GM23338 (cell line): ENCODE data around the gene EBI3. TPM values are rescaled to one million over a fixed set of nuclear protein-coding genes. Genes with fewer than 3 reads are reported as not detected.

Experiments
- ATAC-seq: fragments of 200-7000 bp; cut with Tn5 transposase; 3 replicates; pipeline ENCODE4 v1.9.1; 2020
- DNase-seq: peaks from one replicate; pipeline ENCODE4 v3.0.0-alpha.2; 2015; ENCODE audit warnings: low spot score
- H2AFZ ChIP-seq: fragments of 200-600 bp; sonication (generic); 2 replicates; pipeline ENCODE4 v1.8.0; 2016; ENCODE audit warnings: antibody characterized with exemption, mild to moderate bottlenecking, moderate library complexity
- H3F3A ChIP-seq: fragments of 200-600 bp; sonication (generic); replicated peaks from 2 replicates; pipeline ENCODE4 v1.8.0; 2017; ENCODE audit warnings: antibody characterized with exemption, mixed run types, low read depth
- H3K27ac ChIP-seq: fragments of 200-600 bp; sonication (generic); 2 replicates; pipeline ENCODE4 v1.6.1; 2016; ENCODE audit warnings: low read depth
- H3K27me3 ChIP-seq: fragments of 200-600 bp; sonication (generic); 2 replicates; pipeline ENCODE4 v1.8.0; 2016; ENCODE audit warnings: mild to moderate bottlenecking, mixed run types, moderate library complexity; ENCODE audit not compliant: insufficient read depth
- H3K36me3 ChIP-seq: fragments of 200-600 bp; sonication (generic); 2 replicates; pipeline ENCODE4 v1.8.0; 2016; ENCODE audit warnings: mild to moderate bottlenecking; ENCODE audit not compliant: insufficient read depth
- H3K4me1 ChIP-seq: fragments of 200-600 bp; sonication (generic); 2 replicates; pipeline ENCODE4 v1.8.0; 2016; ENCODE audit warnings: mild to moderate bottlenecking, moderate library complexity; ENCODE audit not compliant: insufficient read depth
- H3K4me2 ChIP-seq: fragments of 200-600 bp; sonication (generic); 2 replicates; pipeline ENCODE4 v1.7.1; 2017; ENCODE audit warnings: mixed run types
- H3K4me3 ChIP-seq: fragments of 200-600 bp; sonication (generic); 2 replicates; pipeline ENCODE4 v1.6.1; 2016; ENCODE audit warnings: mixed run types
- H3K79me2 ChIP-seq: fragments of 200-600 bp; sonication (generic); replicated peaks from 2 replicates; pipeline ENCODE4 v1.8.0; 2017; ENCODE audit warnings: mild to moderate bottlenecking; ENCODE audit not compliant: insufficient read depth
- H3K9me2 ChIP-seq: fragments of 200-600 bp; sonication (generic); 2 replicates; pipeline ENCODE4 v1.8.0; 2017; ENCODE audit not compliant: insufficient read depth
- H4K20me1 ChIP-seq: fragments of 200-600 bp; sonication (generic); replicated peaks from 2 replicates; pipeline ENCODE4 v1.8.0; 2017; ENCODE audit warnings: mild to moderate bottlenecking; ENCODE audit not compliant: insufficient read depth
- H3K27ac Mint-ChIP-seq: 2 replicates; pipeline ENCODE4 v1.8.0; 2020; ENCODE audit warnings: inconsistent platforms, mild to moderate bottlenecking, moderate library complexity, mixed read lengths
- H3K27me3 Mint-ChIP-seq: 3 replicates; pipeline ENCODE4 v1.8.0; 2022; ENCODE audit warnings: low read depth, mild to moderate bottlenecking, moderate library complexity, mixed read lengths, inconsistent platforms; ENCODE audit not compliant: insufficient read depth, poor library complexity
- H3K36me3 Mint-ChIP-seq: 3 replicates; pipeline ENCODE4 v1.8.0; 2021; ENCODE audit warnings: low read depth, mild to moderate bottlenecking, inconsistent platforms, moderate library complexity, mixed read lengths
- H3K4me1 Mint-ChIP-seq: 3 replicates; pipeline ENCODE4 v1.8.0; 2020; ENCODE audit warnings: mild to moderate bottlenecking, inconsistent platforms, mixed read lengths
- H3K4me3 Mint-ChIP-seq: 3 replicates; pipeline ENCODE4 v1.8.0; 2021; ENCODE audit warnings: moderate library complexity, mild to moderate bottlenecking, inconsistent platforms, mixed read lengths
- H3K9me3 Mint-ChIP-seq: 3 replicates; pipeline ENCODE4 v1.8.0; 2020; ENCODE audit warnings: moderate library complexity, mild to moderate bottlenecking, inconsistent platforms, mixed read lengths
- CREB1 ChIP-seq: fragments of 250-450 bp; sonication (Bioruptor Pico); IDR thresholded peaks from 2 replicates; pipeline ENCODE4 v1.5.0; 2020; ENCODE audit warnings: low read depth, mild to moderate bottlenecking, moderate library complexity
- CTCF ChIP-seq, 2 experiments: fragments of 200-600 bp in 1 of 2; sonication (generic) in 1 of 2; conservative IDR thresholded peaks; 2 replicates each; pipeline versions ENCODE4 v1.5.1 to v1.6.1; 2016 to 2017; ENCODE audit warnings: antibody characterized with exemption in 2 of 2, low read depth in 2 of 2, mild to moderate bottlenecking in 2 of 2, moderate library complexity in 1 of 2
- EZH2 ChIP-seq: fragments of 200-600 bp; sonication (generic); IDR thresholded peaks from one replicate; pipeline ENCODE4 v1.8.0; 2017; ENCODE audit warnings: antibody characterized with exemption, mild to moderate bottlenecking, low read depth; ENCODE audit not compliant: unreplicated experiment
- EZH2phosphoT487 ChIP-seq: fragments of 200-600 bp; sonication (generic); IDR thresholded peaks from one replicate; pipeline ENCODE4 v1.8.1; 2018; ENCODE audit warnings: antibody characterized with exemption; ENCODE audit not compliant: unreplicated experiment
- JUNB ChIP-seq: IDR thresholded peaks from one replicate; pipeline ENCODE4 v1.6.1; 2016; ENCODE audit warnings: antibody characterized with exemption; ENCODE audit not compliant: unreplicated experiment
- NANOG ChIP-seq: IDR thresholded peaks from 2 replicates; pipeline ENCODE4 v1.6.1; 2016; ENCODE audit warnings: antibody characterized with exemption, borderline replicate concordance
- POLR2AphosphoS5 ChIP-seq: IDR thresholded peaks from 2 replicates; pipeline ENCODE4 v1.6.1; 2016; ENCODE audit warnings: antibody characterized with exemption, low read depth
- STAT1 ChIP-seq: IDR thresholded peaks from one replicate; pipeline ENCODE4 v1.6.1; 2016; ENCODE audit warnings: antibody characterized with exemption; ENCODE audit not compliant: unreplicated experiment
- ZNF114 ChIP-seq: fragments of 250-450 bp; sonication (Bioruptor Pico); IDR thresholded peaks from 2 replicates; pipeline ENCODE4 v1.5.0; 2020; ENCODE audit warnings: mild to moderate bottlenecking, moderate library complexity
- ZNF331 ChIP-seq: fragments of 250-450 bp; sonication (Bioruptor Pico); IDR thresholded peaks from 2 replicates; pipeline ENCODE4 v1.5.0; 2020; ENCODE audit warnings: low read depth, mild to moderate bottlenecking, moderate library complexity
- polyA plus RNA-seq: library from polyadenylated mRNA; unstranded; fragments of >200 nt; fragmentation: Nextera tagmentation; extraction: Ambion mirVana; gene quantifications from 2 replicates; pipeline ENCODE4 v1.2.1, GENCODE V29; 2016
- total RNA-seq: library from RNA; depleted of rRNA; stranded (reverse); fragments of >200 nt; shearing (Covaris generic); gene quantifications from 2 replicates; pipeline ENCODE4 v1.2.3, GENCODE V29; 2014
- TF ChIP-seq, protein P1 (sequence below): fragments of 250-450 bp; sonication (Bioruptor Pico); IDR thresholded peaks from 2 replicates; pipeline ENCODE4 v1.5.0; 2020; ENCODE audit warnings: mild to moderate bottlenecking, moderate library complexity
- TF ChIP-seq, protein P2 (sequence below): IDR thresholded peaks from one replicate; pipeline ENCODE4 v1.6.1; 2018; ENCODE audit warnings: antibody characterized with exemption; ENCODE audit not compliant: unreplicated experiment

EBI3 gene
- total and polyA plus RNA-seq, 2 experiments from 2014 or later = 0.52 to 1.4 TPM

DNA sequence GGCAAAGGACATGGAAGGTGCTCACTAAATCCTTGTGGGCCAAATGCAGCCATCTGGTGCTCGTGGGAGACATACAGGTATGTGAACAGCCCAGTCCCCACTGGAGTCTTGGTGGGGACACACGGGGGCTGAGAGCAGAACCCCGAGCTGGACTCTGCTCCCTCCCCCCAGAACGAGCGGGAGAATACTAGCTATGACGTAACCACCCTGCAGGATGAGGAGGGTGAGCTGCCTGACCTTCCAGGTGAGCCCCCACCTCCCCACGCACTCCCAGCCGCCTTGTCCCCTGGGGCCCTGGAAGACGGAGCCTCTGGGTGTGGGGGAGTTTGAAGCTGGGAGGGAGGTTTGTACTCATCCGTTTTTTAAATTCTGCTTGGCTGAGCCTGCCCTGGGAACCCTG is 13.5 kb upstream of the EBI3 start (continued):
- TF ChIP-seq CTCF (conservative IDR thresholded peaks at IDR 0.05; ENCODE audit: low read depth in 2 of 2) (no peak), NANOG (no peak), STAT1 (no peak)

DNA sequence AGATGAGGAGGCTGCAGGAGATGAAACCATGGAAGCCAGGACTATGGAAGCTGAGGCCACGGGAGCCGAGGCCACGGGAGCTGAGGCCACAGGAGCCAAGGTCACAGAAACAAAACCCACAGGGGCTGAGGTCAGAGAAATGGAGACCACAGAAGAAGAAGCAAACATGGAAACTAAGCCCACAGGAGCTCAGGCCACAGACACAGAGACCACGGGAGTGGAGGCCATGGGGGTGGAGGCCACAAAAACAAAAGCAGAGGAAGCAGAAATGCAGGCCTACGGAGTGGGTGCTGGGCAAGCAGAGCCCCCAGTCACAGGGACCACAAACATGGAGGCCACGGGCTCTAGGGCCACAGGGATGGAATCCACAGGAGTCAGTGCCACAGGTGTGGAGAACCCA is 12.5 kb upstream of the EBI3 start:
- Histone ChIP-seq H3K9me2 (no peaks in the 10 kb centered on the region), H3K27ac (no peak overlapping the region), H3K36me3 (no peaks in the 10 kb centered on the region; the same call in 1 of the 2 replicates), H4K20me1 (no peaks in the 10 kb centered on the region), H2AFZ (no peak overlapping the region), H3K27me3 (no peaks in the 10 kb centered on the region), H3K4me2 (no peak overlapping the region), H3K4me3 (no peak overlapping the region), H3K79me2 (no peaks in the 10 kb centered on the region), H3F3A (peaks cover 6% of the 10 kb centered on the region; the same call in 1 of the 2 replicates), H3K4me1 (no peaks in the 10 kb centered on the region)
- Mint-ChIP-seq H3K4me1 (no peaks in the 10 kb centered on the region; the same call in 2 of the 3 replicates), H3K27me3 (peaks cover 20% of the 10 kb centered on the region), H3K9me3 (peaks cover 5% of the 10 kb centered on the region; the same call in 1 of the 3 replicates), H3K36me3 (peaks cover 18% of the 10 kb centered on the region), H3K27ac (no peak overlapping the region), H3K4me3 (no peak overlapping the region)
- DNase-seq = no peak
- no peak for ATAC-seq
- TF ChIP-seq EZH2phosphoT487 (no peak), CTCF (conservative IDR thresholded peaks at IDR 0.05; ENCODE audit: low read depth in 2 of 2) (no peak), ZNF331 (CRISPR knock-in tag) (no peak), NANOG (no peak), EZH2 (no peak), POLR2AphosphoS5 (no peak), JUNB (no peak), CREB1 (no peak), ZNF114 (CRISPR knock-in tag) (no peak), STAT1 (no peak)
- TF ChIP-seq, protein P1, sequence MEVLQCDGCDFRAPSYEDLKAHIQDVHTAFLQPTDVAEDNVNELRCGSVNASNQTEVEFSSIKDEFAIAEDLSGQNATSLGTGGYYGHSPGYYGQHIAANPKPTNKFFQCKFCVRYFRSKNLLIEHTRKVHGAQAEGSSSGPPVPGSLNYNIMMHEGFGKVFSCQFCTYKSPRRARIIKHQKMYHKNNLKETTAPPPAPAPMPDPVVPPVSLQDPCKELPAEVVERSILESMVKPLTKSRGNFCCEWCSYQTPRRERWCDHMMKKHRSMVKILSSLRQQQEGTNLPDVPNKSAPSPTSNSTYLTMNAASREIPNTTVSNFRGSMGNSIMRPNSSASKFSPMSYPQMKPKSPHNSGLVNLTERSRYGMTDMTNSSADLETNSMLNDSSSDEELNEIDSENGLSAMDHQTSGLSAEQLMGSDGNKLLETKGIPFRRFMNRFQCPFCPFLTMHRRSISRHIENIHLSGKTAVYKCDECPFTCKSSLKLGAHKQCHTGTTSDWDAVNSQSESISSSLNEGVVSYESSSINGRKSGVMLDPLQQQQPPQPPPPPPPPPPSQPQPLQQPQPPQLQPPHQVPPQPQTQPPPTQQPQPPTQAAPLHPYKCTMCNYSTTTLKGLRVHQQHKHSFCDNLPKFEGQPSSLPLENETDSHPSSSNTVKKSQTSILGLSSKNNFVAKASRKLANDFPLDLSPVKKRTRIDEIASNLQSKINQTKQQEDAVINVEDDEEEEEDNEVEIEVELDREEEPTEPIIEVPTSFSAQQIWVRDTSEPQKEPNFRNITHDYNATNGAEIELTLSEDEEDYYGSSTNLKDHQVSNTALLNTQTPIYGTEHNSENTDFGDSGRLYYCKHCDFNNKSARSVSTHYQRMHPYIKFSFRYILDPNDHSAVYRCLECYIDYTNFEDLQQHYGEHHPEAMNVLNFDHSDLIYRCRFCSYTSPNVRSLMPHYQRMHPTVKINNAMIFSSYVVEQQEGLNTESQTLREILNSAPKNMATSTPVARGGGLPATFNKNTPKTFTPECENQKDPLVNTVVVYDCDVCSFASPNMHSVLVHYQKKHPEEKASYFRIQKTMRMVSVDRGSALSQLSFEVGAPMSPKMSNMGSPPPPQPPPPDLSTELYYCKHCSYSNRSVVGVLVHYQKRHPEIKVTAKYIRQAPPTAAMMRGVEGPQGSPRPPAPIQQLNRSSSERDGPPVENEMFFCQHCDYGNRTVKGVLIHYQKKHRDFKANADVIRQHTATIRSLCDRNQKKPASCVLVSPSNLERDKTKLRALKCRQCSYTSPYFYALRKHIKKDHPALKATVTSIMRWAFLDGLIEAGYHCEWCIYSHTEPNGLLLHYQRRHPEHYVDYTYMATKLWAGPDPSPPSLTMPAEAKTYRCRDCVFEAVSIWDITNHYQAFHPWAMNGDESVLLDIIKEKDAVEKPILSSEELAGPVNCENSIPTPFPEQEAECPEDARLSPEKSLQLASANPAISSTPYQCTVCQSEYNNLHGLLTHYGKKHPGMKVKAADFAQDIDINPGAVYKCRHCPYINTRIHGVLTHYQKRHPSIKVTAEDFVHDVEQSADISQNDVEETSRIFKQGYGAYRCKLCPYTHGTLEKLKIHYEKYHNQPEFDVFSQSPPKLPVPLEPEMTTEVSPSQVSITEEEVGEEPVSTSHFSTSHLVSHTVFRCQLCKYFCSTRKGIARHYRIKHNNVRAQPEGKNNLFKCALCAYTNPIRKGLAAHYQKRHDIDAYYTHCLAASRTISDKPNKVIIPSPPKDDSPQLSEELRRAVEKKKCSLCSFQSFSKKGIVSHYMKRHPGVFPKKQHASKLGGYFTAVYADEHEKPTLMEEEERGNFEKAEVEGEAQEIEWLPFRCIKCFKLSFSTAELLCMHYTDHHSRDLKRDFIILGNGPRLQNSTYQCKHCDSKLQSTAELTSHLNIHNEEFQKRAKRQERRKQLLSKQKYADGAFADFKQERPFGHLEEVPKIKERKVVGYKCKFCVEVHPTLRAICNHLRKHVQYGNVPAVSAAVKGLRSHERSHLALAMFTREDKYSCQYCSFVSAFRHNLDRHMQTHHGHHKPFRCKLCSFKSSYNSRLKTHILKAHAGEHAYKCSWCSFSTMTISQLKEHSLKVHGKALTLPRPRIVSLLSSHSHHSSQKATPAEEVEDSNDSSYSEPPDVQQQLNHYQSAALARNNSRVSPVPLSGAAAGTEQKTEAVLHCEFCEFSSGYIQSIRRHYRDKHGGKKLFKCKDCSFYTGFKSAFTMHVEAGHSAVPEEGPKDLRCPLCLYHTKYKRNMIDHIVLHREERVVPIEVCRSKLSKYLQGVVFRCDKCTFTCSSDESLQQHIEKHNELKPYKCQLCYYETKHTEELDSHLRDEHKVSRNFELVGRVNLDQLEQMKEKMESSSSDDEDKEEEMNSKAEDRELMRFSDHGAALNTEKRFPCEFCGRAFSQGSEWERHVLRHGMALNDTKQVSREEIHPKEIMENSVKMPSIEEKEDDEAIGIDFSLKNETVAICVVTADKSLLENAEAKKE = no peak
- TF ChIP-seq, protein P2, sequence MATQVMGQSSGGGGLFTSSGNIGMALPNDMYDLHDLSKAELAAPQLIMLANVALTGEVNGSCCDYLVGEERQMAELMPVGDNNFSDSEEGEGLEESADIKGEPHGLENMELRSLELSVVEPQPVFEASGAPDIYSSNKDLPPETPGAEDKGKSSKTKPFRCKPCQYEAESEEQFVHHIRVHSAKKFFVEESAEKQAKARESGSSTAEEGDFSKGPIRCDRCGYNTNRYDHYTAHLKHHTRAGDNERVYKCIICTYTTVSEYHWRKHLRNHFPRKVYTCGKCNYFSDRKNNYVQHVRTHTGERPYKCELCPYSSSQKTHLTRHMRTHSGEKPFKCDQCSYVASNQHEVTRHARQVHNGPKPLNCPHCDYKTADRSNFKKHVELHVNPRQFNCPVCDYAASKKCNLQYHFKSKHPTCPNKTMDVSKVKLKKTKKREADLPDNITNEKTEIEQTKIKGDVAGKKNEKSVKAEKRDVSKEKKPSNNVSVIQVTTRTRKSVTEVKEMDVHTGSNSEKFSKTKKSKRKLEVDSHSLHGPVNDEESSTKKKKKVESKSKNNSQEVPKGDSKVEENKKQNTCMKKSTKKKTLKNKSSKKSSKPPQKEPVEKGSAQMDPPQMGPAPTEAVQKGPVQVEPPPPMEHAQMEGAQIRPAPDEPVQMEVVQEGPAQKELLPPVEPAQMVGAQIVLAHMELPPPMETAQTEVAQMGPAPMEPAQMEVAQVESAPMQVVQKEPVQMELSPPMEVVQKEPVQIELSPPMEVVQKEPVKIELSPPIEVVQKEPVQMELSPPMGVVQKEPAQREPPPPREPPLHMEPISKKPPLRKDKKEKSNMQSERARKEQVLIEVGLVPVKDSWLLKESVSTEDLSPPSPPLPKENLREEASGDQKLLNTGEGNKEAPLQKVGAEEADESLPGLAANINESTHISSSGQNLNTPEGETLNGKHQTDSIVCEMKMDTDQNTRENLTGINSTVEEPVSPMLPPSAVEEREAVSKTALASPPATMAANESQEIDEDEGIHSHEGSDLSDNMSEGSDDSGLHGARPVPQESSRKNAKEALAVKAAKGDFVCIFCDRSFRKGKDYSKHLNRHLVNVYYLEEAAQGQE = no peak
